HepG2 (cell line): ENCODE data around the gene SMOC1. TPM values are rescaled to one million over a fixed set of nuclear protein-coding genes. Genes with fewer than 3 reads are reported as not detected.

ENCODE experiments used
- RELA ChIP-seq: sonication (generic); formaldehyde crosslinking; IDR thresholded peaks from 2 replicates; pipeline ENCODE4 v1.4.0; 2020; ENCODE audit warnings: missing genetic modification reagents
- TBP ChIP-seq: sonication (generic); formaldehyde crosslinking; IDR thresholded peaks from 2 replicates; pipeline ENCODE4 v1.5.0; 2020; ENCODE audit warnings: missing genetic modification reagents
- TRIM24 ChIP-seq: sonication (generic); formaldehyde crosslinking; IDR thresholded peaks from 2 replicates; pipeline ENCODE4 v1.8.0; 2022; ENCODE audit warnings: mild to moderate bottlenecking, missing genetic modification reagents
- WIZ ChIP-seq: sonication (generic); formaldehyde crosslinking; IDR thresholded peaks from 2 replicates; pipeline ENCODE4 v1.5.1; 2020; ENCODE audit warnings: mild to moderate bottlenecking, missing genetic modification reagents
- ZNF768 ChIP-seq: sonication (generic); formaldehyde crosslinking; IDR thresholded peaks from 2 replicates; pipeline ENCODE4 v1.4.0; 2020; ENCODE audit warnings: missing genetic modification reagents
- ZSCAN25 ChIP-seq: sonication (generic); formaldehyde crosslinking; IDR thresholded peaks from 2 replicates; pipeline ENCODE4 v1.8.0; 2022; ENCODE audit warnings: mild to moderate bottlenecking, missing genetic modification reagents
- ZSCAN29 ChIP-seq: sonication (generic); formaldehyde crosslinking; conservative IDR thresholded peaks from 2 replicates; pipeline ENCODE4 v1.4.0; 2020; ENCODE audit warnings: mild to moderate bottlenecking, missing genetic modification reagents
- polyA plus RNA-seq, 8 experiments: library from polyadenylated mRNA; depleted of rRNA in 3 of 8; stranded (reverse) in 7 of 8; unstranded in 1 of 8; fragments of >200 nt; fragmentation: Illumina TruSeq in 4 of 8; extraction: Trizol in 4 of 8; gene quantifications; 2 replicates each; pipeline versions ENCODE4 v1.2.1 to v1.2.3, GENCODE V29; 2011 to 2016; ENCODE audit warnings: low read depth in 4 of 8, missing spikeins in 1 of 8, mixed read lengths in 1 of 8; ENCODE audit not compliant: insufficient read depth in 1 of 8
- total RNA-seq, 5 experiments: library from RNA; depleted of rRNA; stranded (reverse); fragments of >200 nt; fragmentation: Illumina TruSeq; extraction: Trizol; gene quantifications; 2 replicates each; pipeline ENCODE4 v1.2.3, GENCODE V29; 2016; ENCODE audit warnings: low read depth in 1 of 5
- TF ChIP-seq, protein P1 (sequence below): sonication (generic); formaldehyde crosslinking; IDR thresholded peaks from 2 replicates; pipeline ENCODE4 v1.4.0; 2020; ENCODE audit warnings: missing genetic modification reagents
- TF ChIP-seq, protein P2 (sequence below): sonication (generic); formaldehyde crosslinking; IDR thresholded peaks from 2 replicates; pipeline ENCODE4 v1.8.1; 2023; ENCODE audit warnings: missing genetic modification reagents, mild to moderate bottlenecking, borderline replicate concordance
- TF ChIP-seq, protein P3 (sequence below): IDR thresholded peaks from 2 replicates; pipeline ENCODE4 v1.6.1; 2016; ENCODE audit warnings: low read depth, missing genetic modification reagents, missing compliant biosample characterization
- TF ChIP-seq, protein P4 (sequence below): sonication (generic); formaldehyde crosslinking; IDR thresholded peaks from 2 replicates; pipeline ENCODE4 v1.8.1; 2023; ENCODE audit warnings: mild to moderate bottlenecking, missing genetic modification reagents, borderline replicate concordance
- TF ChIP-seq, protein P5 (sequence below): sonication (generic); formaldehyde crosslinking; IDR thresholded peaks from 2 replicates; pipeline ENCODE4 v1.8.1; 2023; ENCODE audit warnings: mild to moderate bottlenecking, missing genetic modification reagents
- TF ChIP-seq, protein P6 (sequence below): sonication (generic); formaldehyde crosslinking; IDR thresholded peaks from 2 replicates; pipeline ENCODE4 v1.4.0; 2020; ENCODE audit warnings: missing genetic modification reagents
- TF ChIP-seq, protein P7 (sequence below): IDR thresholded peaks from 2 replicates; pipeline ENCODE4 v1.6.1; 2016
- TF ChIP-seq, protein P8 (sequence below): sonication (generic); formaldehyde crosslinking; IDR thresholded peaks from 2 replicates; pipeline ENCODE4 v1.5.1; 2020; ENCODE audit warnings: missing genetic modification reagents, mild to moderate bottlenecking, borderline replicate concordance

SMOC1 gene
- total and polyA plus RNA-seq, 2 of the 13 experiments (the other 11 are each of a cell fraction or from before 2014, with no cell fraction given) = 17.8 to 35.6 TPM

DNA sequence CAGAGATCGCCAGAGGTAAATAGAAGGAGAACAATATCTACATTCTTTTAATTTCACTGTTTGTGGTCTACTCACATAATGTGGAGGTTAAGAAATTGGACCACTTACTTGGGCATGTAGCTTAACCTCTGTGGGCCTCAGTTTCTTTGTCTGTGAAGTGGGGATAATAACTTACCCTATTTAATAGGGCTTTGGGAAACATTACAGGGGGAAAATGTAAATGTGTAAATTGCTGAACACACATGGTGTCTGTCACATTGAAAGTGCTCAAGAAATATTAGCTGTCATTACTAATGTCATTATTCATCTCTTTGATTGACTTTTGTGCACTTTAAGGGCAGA is 169.1 kb downstream of the SMOC1 start (continued):
- TF ChIP-seq, protein P1, sequence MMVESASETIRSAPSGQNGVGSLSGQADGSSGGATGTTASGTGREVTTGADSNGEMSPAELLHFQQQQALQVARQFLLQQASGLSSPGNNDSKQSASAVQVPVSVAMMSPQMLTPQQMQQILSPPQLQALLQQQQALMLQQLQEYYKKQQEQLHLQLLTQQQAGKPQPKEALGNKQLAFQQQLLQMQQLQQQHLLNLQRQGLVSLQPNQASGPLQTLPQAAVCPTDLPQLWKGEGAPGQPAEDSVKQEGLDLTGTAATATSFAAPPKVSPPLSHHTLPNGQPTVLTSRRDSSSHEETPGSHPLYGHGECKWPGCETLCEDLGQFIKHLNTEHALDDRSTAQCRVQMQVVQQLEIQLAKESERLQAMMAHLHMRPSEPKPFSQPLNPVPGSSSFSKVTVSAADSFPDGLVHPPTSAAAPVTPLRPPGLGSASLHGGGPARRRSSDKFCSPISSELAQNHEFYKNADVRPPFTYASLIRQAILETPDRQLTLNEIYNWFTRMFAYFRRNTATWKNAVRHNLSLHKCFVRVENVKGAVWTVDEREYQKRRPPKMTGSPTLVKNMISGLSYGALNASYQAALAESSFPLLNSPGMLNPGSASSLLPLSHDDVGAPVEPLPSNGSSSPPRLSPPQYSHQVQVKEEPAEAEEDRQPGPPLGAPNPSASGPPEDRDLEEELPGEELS (CRISPR knock-in tag) = no peak; the same call in 1 of the 2 replicates
- TF ChIP-seq TBP (CRISPR knock-in tag) = no peak
- TF ChIP-seq, protein P2, sequence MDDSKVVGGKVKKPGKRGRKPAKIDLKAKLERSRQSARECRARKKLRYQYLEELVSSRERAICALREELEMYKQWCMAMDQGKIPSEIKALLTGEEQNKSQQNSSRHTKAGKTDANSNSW (CRISPR knock-in tag) = no peak
- no peak for TF ChIP-seq TRIM24 (CRISPR knock-in tag)
- TF ChIP-seq, protein P3, sequence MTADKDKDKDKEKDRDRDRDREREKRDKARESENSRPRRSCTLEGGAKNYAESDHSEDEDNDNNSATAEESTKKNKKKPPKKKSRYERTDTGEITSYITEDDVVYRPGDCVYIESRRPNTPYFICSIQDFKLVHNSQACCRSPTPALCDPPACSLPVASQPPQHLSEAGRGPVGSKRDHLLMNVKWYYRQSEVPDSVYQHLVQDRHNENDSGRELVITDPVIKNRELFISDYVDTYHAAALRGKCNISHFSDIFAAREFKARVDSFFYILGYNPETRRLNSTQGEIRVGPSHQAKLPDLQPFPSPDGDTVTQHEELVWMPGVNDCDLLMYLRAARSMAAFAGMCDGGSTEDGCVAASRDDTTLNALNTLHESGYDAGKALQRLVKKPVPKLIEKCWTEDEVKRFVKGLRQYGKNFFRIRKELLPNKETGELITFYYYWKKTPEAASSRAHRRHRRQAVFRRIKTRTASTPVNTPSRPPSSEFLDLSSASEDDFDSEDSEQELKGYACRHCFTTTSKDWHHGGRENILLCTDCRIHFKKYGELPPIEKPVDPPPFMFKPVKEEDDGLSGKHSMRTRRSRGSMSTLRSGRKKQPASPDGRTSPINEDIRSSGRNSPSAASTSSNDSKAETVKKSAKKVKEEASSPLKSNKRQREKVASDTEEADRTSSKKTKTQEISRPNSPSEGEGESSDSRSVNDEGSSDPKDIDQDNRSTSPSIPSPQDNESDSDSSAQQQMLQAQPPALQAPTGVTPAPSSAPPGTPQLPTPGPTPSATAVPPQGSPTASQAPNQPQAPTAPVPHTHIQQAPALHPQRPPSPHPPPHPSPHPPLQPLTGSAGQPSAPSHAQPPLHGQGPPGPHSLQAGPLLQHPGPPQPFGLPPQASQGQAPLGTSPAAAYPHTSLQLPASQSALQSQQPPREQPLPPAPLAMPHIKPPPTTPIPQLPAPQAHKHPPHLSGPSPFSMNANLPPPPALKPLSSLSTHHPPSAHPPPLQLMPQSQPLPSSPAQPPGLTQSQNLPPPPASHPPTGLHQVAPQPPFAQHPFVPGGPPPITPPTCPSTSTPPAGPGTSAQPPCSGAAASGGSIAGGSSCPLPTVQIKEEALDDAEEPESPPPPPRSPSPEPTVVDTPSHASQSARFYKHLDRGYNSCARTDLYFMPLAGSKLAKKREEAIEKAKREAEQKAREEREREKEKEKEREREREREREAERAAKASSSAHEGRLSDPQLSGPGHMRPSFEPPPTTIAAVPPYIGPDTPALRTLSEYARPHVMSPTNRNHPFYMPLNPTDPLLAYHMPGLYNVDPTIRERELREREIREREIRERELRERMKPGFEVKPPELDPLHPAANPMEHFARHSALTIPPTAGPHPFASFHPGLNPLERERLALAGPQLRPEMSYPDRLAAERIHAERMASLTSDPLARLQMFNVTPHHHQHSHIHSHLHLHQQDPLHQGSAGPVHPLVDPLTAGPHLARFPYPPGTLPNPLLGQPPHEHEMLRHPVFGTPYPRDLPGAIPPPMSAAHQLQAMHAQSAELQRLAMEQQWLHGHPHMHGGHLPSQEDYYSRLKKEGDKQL (CRISPR knock-in tag) = no peak
- no peak for TF ChIP-seq WIZ
- TF ChIP-seq, protein P4, sequence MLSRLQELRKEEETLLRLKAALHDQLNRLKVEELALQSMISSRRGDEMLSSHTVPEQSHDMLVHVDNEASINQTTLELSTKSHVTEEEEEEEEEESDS (CRISPR knock-in tag) = no peak
- no peak for TF ChIP-seq ZNF768 (CRISPR knock-in tag)
- TF ChIP-seq, protein P5, sequence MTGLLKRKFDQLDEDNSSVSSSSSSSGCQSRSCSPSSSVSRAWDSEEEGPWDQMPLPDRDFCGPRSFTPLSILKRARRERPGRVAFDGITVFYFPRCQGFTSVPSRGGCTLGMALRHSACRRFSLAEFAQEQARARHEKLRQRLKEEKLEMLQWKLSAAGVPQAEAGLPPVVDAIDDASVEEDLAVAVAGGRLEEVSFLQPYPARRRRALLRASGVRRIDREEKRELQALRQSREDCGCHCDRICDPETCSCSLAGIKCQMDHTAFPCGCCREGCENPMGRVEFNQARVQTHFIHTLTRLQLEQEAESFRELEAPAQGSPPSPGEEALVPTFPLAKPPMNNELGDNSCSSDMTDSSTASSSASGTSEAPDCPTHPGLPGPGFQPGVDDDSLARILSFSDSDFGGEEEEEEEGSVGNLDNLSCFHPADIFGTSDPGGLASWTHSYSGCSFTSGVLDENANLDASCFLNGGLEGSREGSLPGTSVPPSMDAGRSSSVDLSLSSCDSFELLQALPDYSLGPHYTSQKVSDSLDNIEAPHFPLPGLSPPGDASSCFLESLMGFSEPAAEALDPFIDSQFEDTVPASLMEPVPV = no peak
- no peak for TF ChIP-seq ZSCAN25
- TF ChIP-seq, protein P6, sequence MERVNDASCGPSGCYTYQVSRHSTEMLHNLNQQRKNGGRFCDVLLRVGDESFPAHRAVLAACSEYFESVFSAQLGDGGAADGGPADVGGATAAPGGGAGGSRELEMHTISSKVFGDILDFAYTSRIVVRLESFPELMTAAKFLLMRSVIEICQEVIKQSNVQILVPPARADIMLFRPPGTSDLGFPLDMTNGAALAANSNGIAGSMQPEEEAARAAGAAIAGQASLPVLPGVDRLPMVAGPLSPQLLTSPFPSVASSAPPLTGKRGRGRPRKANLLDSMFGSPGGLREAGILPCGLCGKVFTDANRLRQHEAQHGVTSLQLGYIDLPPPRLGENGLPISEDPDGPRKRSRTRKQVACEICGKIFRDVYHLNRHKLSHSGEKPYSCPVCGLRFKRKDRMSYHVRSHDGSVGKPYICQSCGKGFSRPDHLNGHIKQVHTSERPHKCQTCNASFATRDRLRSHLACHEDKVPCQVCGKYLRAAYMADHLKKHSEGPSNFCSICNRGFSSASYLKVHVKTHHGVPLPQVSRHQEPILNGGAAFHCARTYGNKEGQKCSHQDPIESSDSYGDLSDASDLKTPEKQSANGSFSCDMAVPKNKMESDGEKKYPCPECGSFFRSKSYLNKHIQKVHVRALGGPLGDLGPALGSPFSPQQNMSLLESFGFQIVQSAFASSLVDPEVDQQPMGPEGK (CRISPR knock-in tag) = no peak
- TF ChIP-seq, protein P7, sequence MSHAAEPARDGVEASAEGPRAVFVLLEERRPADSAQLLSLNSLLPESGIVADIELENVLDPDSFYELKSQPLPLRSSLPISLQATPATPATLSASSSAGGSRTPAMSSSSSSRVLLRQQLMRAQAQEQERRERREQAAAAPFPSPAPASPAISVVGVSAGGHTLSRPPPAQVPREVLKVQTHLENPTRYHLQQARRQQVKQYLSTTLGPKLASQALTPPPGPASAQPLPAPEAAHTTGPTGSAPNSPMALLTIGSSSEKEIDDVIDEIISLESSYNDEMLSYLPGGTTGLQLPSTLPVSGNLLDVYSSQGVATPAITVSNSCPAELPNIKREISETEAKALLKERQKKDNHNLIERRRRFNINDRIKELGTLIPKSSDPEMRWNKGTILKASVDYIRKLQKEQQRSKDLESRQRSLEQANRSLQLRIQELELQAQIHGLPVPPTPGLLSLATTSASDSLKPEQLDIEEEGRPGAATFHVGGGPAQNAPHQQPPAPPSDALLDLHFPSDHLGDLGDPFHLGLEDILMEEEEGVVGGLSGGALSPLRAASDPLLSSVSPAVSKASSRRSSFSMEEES (CRISPR knock-in tag) = no peak
- no peak for TF ChIP-seq ZSCAN29
- no peak for TF ChIP-seq RELA (CRISPR knock-in tag)
- TF ChIP-seq, protein P8, sequence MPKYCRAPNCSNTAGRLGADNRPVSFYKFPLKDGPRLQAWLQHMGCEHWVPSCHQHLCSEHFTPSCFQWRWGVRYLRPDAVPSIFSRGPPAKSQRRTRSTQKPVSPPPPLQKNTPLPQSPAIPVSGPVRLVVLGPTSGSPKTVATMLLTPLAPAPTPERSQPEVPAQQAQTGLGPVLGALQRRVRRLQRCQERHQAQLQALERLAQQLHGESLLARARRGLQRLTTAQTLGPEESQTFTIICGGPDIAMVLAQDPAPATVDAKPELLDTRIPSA (CRISPR knock-in tag) = no peak
